GM23248 (cell line): ENCODE data around the gene WNT9B.

ENCODE experiments used
- EZH2 ChIP-seq: fragments of 200-600 bp; sonication (generic); IDR thresholded peaks from 2 replicates; pipeline ENCODE4 v1.6.1; 2018; ENCODE audit warnings: antibody characterized with exemption, mild to moderate bottlenecking; ENCODE audit not compliant: insufficient read depth, poor library complexity, severe bottlenecking
- EZH2phosphoT487 ChIP-seq: fragments of 200-600 bp; sonication (generic); IDR thresholded peaks from 2 replicates; pipeline ENCODE4 v1.6.1; 2018; ENCODE audit warnings: antibody characterized with exemption, moderate library complexity, mild to moderate bottlenecking, low read depth; ENCODE audit not compliant: insufficient read depth

DNA sequence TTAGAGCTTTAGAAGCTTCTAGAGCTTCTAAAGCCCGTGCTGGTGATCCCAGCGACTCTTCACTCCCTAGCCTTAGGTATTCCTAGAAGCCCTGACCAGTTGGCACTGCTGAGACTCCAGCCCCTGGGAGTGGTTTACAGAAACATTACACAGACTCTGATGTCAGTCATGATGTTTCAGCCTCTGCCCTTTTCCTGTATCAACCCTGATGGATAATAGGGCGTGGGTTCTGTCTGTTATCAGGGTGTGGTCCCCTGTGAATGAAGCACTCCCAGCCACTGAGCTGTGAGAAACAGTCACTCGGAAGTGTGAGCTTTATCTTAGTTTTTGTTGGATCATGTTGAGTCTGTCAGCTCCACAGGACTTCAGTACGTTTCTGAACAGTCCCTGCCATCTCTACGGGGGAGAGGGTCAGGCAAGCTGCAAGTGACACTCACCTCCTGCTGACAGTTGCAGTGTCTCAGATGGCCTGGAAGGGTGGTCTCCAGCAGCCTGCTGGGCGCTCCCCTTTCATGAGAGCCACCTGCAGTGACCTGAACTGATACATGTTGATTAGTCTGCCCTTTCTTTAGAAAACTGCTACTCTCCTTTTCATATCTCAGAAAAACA is 84.4 kb downstream of the WNT9B start:
- TF ChIP-seq EZH2phosphoT487 (no peak), EZH2 (no peak)
